Neural progenitor cell (in vitro differentiated cells): Measurements from ENCODE around the gene TP73.

ENCODE experiments used
- EZH2 ChIP-seq: fragments of 200-600 bp; sonication (generic); IDR thresholded peaks from 2 replicates; pipeline ENCODE4 v1.6.1; 2017; ENCODE audit warnings: antibody characterized with exemption, mild to moderate bottlenecking, moderate library complexity
- TF ChIP-seq, protein P1 (sequence below): fragments of 200-600 bp; sonication (generic); IDR thresholded peaks from 2 replicates; pipeline ENCODE4 v1.5.1; 2017; ENCODE audit warnings: antibody characterized with exemption, mild to moderate bottlenecking

DNA sequence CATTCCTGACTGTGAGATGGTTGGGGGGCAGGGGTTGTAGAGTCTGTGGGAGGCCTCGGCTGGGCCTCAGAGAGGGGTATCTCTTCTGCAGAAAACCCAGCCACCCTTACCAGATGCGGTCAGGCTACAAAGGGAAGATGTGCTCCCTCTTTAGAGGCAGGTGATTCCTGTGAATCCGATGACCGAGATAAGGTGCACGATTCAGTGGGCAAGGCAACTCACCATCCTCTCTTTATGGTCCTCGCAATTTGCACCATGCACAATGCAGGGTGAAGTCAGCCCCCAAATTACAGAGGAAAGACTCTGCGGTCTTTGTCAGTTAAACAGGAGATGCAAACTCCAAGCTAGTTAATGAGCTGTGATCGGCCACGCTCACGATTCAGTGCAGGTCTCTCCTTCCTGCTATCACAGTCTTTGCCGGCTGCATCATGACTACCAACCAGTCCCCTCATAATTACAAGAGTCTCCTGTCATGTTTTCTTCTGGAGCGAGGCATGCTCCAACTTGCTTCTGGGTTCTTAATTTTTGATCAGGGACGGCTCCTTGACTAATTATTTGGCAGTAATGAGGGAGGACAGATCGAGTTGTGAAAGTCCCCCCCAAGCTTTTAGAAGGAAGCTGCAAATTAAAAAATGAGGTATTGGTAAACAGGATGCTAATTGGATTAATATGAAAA, 12.5 kb downstream of the TP73 start:
- TF ChIP-seq, protein P1, sequence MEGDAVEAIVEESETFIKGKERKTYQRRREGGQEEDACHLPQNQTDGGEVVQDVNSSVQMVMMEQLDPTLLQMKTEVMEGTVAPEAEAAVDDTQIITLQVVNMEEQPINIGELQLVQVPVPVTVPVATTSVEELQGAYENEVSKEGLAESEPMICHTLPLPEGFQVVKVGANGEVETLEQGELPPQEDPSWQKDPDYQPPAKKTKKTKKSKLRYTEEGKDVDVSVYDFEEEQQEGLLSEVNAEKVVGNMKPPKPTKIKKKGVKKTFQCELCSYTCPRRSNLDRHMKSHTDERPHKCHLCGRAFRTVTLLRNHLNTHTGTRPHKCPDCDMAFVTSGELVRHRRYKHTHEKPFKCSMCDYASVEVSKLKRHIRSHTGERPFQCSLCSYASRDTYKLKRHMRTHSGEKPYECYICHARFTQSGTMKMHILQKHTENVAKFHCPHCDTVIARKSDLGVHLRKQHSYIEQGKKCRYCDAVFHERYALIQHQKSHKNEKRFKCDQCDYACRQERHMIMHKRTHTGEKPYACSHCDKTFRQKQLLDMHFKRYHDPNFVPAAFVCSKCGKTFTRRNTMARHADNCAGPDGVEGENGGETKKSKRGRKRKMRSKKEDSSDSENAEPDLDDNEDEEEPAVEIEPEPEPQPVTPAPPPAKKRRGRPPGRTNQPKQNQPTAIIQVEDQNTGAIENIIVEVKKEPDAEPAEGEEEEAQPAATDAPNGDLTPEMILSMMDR: no peak
- no peak for TF ChIP-seq EZH2
